Type B pancreatic cell (in vitro differentiated cells): ENCODE data around the gene MRTFA. TPM values are rescaled to one million over a fixed set of nuclear protein-coding genes. Genes with fewer than 3 reads are reported as not detected.

Experiments used
- DNase-seq: peaks from one replicate; pipeline ENCODE4 v3.0.0; 2021; ENCODE audit warnings: mixed read lengths; ENCODE audit not compliant: unreplicated experiment; ENCODE audit errors: extremely low spot score
- H3K27ac Mint-ChIP-seq: 2 replicates; pipeline ENCODE4 v1.8.0; 2021; ENCODE audit warnings: mild to moderate bottlenecking, mixed read lengths
- H3K27me3 Mint-ChIP-seq: 2 replicates; pipeline ENCODE4 v1.8.0; 2021; ENCODE audit warnings: mixed read lengths
- H3K36me3 Mint-ChIP-seq: 2 replicates; pipeline ENCODE4 v1.8.0; 2021; ENCODE audit warnings: mixed read lengths
- H3K4me1 Mint-ChIP-seq: one replicate; pipeline ENCODE4 v1.8.0; 2021; ENCODE audit warnings: mixed read lengths; ENCODE audit not compliant: unreplicated experiment
- H3K4me3 Mint-ChIP-seq: 2 replicates; pipeline ENCODE4 v1.8.0; 2021; ENCODE audit warnings: mild to moderate bottlenecking, mixed read lengths
- H3K9me3 Mint-ChIP-seq: 2 replicates; pipeline ENCODE4 v1.8.0; 2021; ENCODE audit warnings: mixed read lengths
- long read RNA-seq: library from polyadenylated mRNA; unstranded; transcript quantifications from one replicate; pipeline ENCODE4 v2.0.0, GENCODE V29; 2020
- total RNA-seq: library from RNA; stranded (reverse); gene quantifications from 2 replicates; pipeline ENCODE4 v1.2.1, GENCODE V29; 2021; ENCODE audit warnings: low replicate concordance
- TF ChIP-seq, protein P1 (sequence below): fragments of 200-600 bp; sonication (generic); conservative IDR thresholded peaks from 2 replicates; pipeline ENCODE4 v1.5.0; 2021; ENCODE audit warnings: antibody characterized with exemption, mild to moderate bottlenecking

Gene MRTFA
- total RNA-seq = 42.3 and 49.8 TPM in 2 replicates
- long read RNA-seq, partial matches to known transcripts = 2 of 13 reads
- long read RNA-seq, other reads (novel, unspliced or antisense) = 10 of 13 reads

DNA sequence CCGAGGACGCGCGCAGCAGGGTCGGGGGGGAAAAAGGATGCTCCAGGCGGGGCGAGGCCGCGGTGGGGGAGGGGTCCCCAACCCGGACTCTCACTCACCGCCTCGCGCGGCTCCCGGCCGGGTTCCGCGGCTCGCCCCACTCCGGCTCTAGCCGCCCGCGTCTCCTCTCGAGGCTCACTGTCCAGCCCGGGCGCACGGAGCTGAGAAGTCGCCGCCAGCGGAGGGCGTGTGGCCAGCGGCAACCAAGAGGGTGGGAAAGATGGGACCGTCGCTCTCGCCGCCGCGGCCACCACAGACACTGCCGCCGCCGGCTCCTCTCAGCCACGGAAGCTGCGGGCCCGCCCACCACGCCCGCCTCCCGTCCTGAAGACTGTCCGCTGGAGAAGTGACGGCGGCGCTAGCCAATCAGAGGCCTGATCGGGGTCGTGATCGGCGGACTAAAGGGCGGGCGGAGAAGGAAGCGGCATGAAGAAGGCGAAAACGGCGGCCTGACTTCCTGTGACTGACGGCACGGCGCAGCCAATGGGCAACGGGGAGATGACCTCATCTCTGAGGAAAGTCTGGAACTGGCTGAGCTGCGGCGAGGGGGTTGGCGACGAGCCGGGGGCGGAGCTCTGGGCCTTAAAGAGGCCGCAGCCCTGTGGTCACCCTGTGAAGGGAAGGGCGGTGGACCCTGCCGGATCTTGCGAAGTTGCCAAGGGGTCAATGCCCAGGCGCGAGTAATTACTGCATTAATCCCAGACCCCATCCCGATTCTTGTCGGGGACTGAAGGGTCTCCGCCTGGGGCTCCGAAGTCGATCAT, at the start of gene MRTFA:
Gene MRTFA (minus strand): TSS at position 340 of the 803 bp plus-strand sequence.
- TF ChIP-seq, protein P1, sequence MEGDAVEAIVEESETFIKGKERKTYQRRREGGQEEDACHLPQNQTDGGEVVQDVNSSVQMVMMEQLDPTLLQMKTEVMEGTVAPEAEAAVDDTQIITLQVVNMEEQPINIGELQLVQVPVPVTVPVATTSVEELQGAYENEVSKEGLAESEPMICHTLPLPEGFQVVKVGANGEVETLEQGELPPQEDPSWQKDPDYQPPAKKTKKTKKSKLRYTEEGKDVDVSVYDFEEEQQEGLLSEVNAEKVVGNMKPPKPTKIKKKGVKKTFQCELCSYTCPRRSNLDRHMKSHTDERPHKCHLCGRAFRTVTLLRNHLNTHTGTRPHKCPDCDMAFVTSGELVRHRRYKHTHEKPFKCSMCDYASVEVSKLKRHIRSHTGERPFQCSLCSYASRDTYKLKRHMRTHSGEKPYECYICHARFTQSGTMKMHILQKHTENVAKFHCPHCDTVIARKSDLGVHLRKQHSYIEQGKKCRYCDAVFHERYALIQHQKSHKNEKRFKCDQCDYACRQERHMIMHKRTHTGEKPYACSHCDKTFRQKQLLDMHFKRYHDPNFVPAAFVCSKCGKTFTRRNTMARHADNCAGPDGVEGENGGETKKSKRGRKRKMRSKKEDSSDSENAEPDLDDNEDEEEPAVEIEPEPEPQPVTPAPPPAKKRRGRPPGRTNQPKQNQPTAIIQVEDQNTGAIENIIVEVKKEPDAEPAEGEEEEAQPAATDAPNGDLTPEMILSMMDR = no peak
- peak within 1 kb of the TSS; percentile 97 for H3K4me3 Mint-ChIP-seq
- H3K36me3 Mint-ChIP-seq = peaks cover 4% of the 10 kb centered on the region
- H3K27ac Mint-ChIP-seq = peak within 1 kb of the TSS; percentile 97
- peak; percentile 100 for DNase-seq
- H3K4me1 Mint-ChIP-seq = peaks cover 24% of the 10 kb centered on the region
- H3K9me3 Mint-ChIP-seq = peaks cover 3% of the 10 kb centered on the region
- no peaks in the 10 kb centered on the region for H3K27me3 Mint-ChIP-seq

DNA sequence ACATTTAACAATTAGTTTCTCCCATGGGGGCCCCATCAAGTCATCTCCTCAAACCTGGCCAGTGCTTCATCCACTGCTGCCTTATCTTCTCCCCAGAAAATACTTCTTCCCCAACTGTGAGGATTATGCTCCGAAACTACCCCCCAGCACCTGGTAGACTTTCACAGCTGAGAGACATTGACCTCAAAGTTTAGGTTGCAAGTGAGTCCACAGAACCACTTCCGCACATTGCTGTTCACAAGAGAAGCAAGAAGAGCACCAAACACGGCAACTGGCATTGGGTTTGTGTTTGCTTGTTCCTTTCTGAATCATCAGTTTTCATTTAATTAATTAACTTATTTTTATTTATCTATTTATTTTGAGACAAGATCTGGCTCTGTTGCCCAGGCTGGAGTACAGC, 48.9 kb upstream of the MRTFA start:
- Mint-ChIP-seq H3K27ac (no peak overlapping the region), H3K4me3 (no peak overlapping the region), H3K9me3 (no peaks in the 10 kb centered on the region), H3K4me1 (peaks cover 27% of the 10 kb centered on the region), H3K27me3 (peaks cover 15% of the 10 kb centered on the region), H3K36me3 (no peaks in the 10 kb centered on the region)
- TF ChIP-seq, protein P1 = no peak
- DNase-seq = no peak

DNA sequence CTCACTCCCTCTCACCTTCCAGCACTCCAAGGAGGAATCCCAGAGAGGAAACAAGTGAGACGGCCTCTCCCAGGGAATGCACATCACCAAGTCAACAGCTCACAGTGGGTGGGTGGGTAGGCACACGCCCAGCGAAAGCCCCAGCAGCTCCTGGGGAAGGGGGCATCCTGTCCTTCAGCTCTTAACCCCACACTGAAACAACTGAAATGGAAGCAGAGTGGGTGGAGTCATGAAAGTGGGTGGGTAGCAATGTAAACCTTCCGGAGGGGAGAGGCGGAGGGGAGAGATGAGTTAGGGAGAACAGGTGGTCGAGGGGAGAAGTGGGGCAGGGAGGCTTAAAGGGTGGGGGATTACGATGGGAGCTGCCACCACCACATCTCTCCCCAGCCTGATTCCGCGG, 48.2 kb upstream of the MRTFA start:
- DNase-seq = no peak
- peaks cover 21% of the 10 kb centered on the region for H3K27me3 Mint-ChIP-seq
- no peak overlapping the region for H3K4me3 Mint-ChIP-seq
- peaks cover 34% of the 10 kb centered on the region for H3K4me1 Mint-ChIP-seq
- no peaks in the 10 kb centered on the region for H3K9me3 Mint-ChIP-seq
- no peak overlapping the region for H3K27ac Mint-ChIP-seq
- H3K36me3 Mint-ChIP-seq = no peaks in the 10 kb centered on the region
- TF ChIP-seq, protein P1 = no peak

DNA sequence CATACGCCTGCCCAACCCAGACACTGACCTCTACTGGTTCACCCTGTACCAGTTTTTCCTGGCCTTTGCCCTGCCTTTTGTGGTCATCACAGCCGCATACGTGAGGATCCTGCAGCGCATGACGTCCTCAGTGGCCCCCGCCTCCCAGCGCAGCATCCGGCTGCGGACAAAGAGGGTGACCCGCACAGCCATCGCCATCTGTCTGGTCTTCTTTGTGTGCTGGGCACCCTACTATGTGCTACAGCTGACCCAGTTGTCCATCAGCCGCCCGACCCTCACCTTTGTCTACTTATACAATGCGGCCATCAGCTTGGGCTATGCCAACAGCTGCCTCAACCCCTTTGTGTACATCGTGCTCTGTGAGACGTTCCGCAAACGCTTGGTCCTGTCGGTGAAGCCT, 44.9 kb upstream of the MRTFA start:
- no peak for DNase-seq
- no peaks in the 10 kb centered on the region for H3K9me3 Mint-ChIP-seq
- H3K36me3 Mint-ChIP-seq = no peaks in the 10 kb centered on the region
- H3K27me3 Mint-ChIP-seq = peaks cover 30% of the 10 kb centered on the region
- H3K4me3 Mint-ChIP-seq = no peak overlapping the region
- TF ChIP-seq, protein P1 = no peak
- peaks cover 42% of the 10 kb centered on the region for H3K4me1 Mint-ChIP-seq
- no peak overlapping the region for H3K27ac Mint-ChIP-seq

DNA sequence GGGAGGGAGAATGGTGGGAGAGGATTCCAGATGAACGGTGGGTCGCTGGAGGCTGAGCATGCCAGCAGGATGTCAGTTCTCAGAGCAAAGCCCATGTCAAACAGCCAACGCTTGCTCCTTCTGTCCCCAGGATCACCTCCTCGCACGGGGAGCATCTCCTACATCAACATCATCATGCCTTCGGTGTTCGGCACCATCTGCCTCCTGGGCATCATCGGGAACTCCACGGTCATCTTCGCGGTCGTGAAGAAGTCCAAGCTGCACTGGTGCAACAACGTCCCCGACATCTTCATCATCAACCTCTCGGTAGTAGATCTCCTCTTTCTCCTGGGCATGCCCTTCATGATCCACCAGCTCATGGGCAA, 44.3 kb upstream of the MRTFA start:
- DNase-seq = no peak
- peaks cover 30% of the 10 kb centered on the region for H3K27me3 Mint-ChIP-seq
- no peaks in the 10 kb centered on the region for H3K9me3 Mint-ChIP-seq
- H3K27ac Mint-ChIP-seq = peak overlapping the region; percentile 75
- TF ChIP-seq, protein P1 = no peak
- no peaks in the 10 kb centered on the region for H3K36me3 Mint-ChIP-seq
- H3K4me1 Mint-ChIP-seq = peaks cover 42% of the 10 kb centered on the region
- peak overlapping the region; percentile 85 for H3K4me3 Mint-ChIP-seq
